HG02763 (cell line): Measurements from ENCODE around the gene PRSS56.

Experiments
- ATAC-seq: cut with Tn5 transposase; IDR thresholded peaks from one replicate; pipeline ENCODE4 v1.9.1; 2021; ENCODE audit warnings: mild to moderate bottlenecking, moderate library complexity; ENCODE audit not compliant: unreplicated experiment

The PRSS56 gene

DNA sequence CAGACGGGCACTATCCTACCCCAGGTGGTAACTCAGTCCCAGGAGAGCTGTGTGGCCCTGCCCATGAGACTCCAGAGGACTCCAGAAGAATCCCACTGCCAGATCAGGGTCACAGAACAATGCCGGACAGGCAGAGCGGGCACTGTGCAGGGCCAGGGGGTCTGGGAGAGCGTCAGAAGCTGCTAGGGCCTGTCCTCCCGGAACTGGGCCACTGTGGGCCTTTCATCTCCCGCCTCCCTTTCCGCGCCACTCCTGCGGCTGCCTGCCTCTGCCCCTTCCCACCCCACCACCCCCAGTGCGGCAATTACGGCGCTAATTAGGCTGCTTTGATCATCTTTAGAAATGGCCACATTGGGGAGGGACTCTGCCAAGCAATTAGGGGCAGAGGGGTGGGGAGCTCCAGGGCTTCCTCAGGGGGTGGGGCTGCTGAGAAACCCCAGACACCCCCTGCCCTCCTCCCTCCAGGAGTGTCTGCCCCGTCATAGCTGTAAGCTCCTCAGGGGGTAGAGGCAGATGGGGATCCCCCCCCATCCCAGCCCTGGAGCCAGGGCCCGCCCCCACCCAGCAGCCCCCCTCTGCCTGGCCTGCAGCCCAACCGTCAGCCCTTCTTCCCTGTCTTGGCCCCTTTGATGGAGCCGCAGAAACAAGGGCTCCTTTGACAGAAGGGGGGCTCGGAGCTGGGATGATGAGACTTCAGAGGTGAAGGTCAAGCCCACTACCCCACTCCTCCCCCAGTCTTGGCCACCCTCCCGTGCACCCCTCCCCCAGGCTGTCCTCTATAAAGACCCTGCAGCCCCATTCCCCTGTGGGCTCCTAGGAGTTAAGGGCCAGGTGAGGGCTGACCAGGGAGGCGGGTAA is at the start of gene PRSS56:
PRSS56 (plus strand) TSS at position 808 of the 858 bp plus-strand sequence. CDS start 211 bp downstream, outside the sequence.
- ATAC-seq: no peak

GRCh38 chr2:232473467-232473890 is 46.7 kb upstream of the PRSS56 start:
- no peak for ATAC-seq

GRCh38 chr2:232476045-232476444 is 44.1 kb upstream of the PRSS56 start:
- no peak for ATAC-seq

- ATAC-seq: no peak
These were observed 43.4 kb upstream of the PRSS56 start for GRCh38 chr2:232476791-232477190.

- no peak for ATAC-seq
These were observed 42.3 kb upstream of the PRSS56 start for GRCh38 chr2:232477751-232478510.

GRCh38 chr2:232478571-232479340 is 41.4 kb upstream of the PRSS56 start:
- no peak for ATAC-seq

DNA sequence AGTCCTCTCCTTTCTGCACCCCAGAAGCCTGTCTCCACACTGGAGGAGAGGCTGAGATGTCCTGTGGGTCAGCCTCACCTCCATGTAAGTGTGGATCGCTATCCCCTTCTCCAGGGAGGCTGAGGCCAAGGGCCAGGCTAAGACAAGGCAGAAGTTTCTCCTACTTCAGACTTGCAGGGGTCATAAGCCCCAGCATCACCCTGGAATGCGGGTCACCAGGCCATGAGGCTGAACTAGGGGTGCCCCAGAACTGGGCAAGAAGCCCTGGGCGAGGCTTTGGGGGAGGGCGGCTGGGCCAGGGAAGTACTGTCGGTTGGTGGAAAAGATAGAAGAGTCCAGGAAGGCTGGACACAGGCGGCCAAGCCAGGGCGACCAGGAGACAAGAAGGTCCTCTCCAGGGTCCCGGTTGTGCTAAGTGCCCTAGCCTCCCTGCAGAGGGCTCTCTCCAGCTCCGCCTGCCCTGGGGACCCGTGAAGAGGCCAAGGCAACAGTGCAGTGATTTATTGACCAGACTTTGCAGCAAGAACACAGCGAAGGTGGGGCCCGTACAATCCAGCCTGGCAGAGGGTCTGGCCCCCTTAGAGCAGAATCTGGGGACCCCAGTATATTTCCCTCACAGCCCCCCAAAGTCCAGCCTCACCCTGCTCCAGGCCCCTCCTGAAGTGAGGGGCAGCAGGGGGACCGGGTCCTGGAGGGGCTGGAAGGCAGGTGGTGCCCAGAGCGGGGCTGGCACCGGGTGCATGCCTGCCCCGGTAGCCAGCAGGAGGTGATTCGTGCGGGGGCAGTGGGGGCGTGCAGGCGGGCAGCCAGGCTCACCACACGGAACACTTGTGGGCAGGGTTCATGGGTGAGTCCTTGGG is 40.6 kb upstream of the PRSS56 start:
- no peak for ATAC-seq

GRCh38 chr2:232480201-232481190 is 39.7 kb upstream of the PRSS56 start:
- no peak for ATAC-seq

DNA sequence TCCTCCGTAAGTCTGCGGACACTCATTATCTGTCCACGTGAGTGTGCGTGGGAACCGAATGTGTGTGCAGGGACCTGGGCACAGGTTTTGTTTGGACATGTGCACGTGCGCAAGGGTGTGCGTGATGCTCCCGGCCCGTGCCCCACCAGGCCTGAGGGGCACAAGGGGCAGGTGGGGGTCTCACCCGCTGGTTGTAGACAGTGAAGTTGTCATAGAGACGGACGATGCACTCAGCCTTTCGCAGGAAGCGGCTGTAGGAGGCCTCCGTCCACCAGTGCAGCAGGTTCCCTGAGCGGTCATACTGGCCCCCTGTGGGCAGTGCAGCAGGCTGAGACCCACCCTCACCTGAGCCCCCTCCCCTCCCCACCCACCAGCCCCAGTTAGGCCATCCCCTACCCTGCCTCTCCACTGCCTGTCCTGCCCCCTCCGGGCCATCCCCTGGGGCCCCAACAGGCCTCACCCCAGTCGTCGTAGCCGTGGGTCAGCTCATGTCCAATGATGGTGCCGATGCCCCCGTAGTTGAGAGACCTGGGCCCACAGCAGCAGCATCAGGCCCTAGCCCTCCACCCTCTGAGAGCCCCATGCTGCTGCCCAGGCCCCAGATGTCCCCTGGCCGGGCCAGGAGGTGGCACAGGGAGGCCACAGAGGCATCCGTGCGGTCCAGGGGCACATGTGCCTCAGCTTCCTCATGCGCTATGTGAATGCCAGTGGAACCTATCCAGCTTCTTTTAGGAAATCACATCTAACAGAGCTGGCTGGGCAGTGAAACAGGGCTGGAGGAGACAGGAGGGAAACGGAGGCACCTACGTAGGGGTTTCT is 38.7 kb upstream of the PRSS56 start:
- no peak for ATAC-seq

GRCh38 chr2:232482301-232483238 is 37.6 kb upstream of the PRSS56 start:
- ATAC-seq: no peak

- ATAC-seq: no peak
These were observed 36.8 kb upstream of the PRSS56 start for GRCh38 chr2:232483311-232483922.

DNA sequence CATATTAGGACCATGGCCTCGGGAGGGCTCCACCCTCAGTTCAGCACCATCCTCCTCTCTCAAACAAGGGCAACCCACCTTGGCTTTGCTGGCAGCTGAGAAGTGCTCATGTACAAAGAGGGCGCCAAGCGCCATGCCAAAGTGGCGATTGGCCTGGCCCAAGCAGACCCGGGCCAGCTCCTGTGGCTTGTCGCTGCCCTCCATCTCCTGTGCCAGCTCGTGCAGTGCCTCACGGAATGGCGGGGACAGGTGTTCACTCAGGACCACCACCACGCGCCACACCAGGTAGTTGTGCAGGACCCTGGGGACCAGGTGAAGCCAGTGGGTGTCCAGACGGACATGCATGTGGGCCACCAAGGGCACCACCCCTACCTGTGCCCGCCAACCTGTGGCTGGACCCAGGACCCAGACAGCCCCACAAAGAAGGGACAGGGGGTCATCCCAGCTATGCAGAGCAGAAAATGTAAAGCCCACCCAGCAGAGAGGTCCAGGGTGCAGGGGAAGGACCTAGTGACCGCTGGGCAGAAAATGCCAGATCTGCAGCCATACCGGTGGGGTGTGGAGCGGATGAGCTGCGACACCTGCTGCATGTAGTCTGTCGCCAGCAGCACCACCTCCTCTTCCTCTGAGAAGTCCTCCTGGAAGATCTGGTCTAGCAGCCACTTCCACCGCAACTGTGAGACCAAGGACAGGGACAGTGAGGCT is 36.1 kb upstream of the PRSS56 start:
- no peak for ATAC-seq

DNA sequence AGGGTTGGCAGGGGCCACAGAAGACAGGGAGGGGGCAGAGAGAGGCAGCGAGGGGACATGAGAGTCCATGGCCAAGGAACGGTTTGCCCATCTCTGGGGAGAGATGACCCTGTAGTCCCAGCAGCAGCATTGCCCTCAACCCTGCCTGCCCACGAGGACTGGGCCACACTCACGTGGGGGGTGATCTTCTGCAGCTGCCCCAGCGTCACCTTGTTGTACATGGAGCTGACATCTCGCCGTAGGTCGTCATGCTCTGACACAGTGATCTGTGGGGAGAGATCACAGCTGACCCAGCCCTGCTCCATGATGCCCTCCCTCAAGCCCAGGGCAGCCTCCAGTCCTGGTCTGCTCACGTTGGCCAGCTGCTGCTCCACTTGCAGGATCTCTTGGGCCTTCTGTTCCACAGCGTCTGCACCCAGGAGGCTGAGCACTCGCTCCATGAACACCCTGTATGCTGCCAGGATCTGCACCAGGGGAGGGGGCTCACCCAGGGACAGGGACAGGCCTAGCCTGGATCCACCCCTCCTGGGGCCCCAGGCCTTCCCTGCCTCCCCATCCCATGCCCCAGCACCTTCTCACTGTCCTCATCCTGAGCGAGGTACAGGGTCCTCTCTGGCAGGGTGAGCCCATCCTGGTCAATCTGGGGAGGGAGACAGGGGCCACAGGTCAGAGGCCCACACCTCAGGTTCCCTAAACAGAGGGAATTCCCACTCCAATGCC is 35.4 kb upstream of the PRSS56 start:
- ATAC-seq: no peak

DNA sequence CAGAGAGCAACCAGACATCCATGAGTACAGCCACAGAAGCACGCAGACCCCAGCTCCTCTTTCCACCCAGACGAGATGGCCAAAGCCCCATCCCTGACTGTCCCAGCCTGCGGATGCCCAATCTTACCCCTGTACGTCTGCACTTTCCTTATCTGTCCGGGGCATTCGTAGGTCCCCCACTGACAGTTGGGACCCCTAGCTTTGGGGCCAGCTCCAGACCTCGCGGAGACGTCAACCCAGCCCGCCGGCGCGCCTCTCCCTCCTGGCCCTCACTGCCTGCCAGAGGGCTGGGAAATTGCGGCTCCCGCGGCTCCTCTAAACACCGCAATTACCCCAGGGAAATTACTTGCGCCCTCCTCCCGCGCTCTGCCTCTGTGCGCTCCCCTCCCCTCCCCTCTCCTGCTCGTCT is 34.8 kb upstream of the PRSS56 start:
- no peak for ATAC-seq

DNA sequence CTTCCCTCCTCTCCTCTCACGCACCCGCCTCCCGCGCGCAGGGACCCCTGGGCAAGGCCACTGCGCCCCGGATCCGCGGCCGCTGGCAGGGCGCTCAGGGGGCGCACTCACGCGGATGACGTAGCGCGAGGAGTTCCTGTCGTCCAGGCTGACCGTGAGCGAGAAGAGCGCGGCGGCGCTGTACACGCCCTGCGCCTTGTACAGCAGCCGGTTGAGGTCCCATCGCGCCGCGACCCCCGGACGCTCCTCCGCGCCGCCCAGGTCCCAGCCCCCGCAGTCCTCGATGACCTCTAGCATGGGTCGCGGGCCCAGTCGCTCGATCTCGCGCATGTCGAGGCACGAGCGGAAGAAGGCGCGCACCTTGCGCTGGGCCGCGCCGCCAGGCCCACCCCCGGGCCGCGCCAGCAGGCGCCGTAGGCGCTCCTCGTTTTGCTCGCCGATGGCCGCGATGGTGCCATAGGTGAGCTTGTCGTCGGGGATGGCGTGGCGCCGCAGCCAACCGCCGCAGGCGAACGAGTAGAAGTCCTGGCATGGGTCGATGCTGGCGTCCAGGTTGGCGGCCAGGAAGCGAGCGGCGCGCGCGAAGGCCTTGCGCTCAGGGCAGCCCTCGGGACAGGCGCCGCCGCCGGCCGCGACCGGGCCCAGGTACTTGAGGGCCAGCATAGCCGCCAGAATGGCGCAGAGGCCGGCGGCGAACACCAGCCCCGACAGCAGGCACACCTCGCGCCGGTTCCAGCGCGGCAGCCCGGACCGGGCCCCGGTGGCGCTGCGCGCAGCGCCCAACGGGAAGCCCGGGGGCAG is 34.2 kb upstream of the PRSS56 start:
- ATAC-seq: no peak
